Ishikawa (cell line): ENCODE measurements around the gene MACROD2.

Experiments used
- CEBPB ChIP-seq: IDR thresholded peaks from 2 replicates; pipeline ENCODE4 v1.6.1; 2012
- EGR1 ChIP-seq: IDR thresholded peaks from 2 replicates; pipeline ENCODE4 v1.6.1; 2012
- EP300 ChIP-seq: IDR thresholded peaks from 2 replicates; pipeline ENCODE4 v1.6.1; 2012; ENCODE audit warnings: borderline replicate concordance
- NFIC ChIP-seq: IDR thresholded peaks from 2 replicates; pipeline ENCODE4 v1.6.1; 2012
- RAD21 ChIP-seq: IDR thresholded peaks from 2 replicates; pipeline ENCODE4 v1.6.1; 2012; ENCODE audit warnings: low read depth

- TF ChIP-seq NFIC = no peak
- TF ChIP-seq EGR1 = no peak
- no peak for TF ChIP-seq RAD21
- TF ChIP-seq CEBPB = no peak
- no peak for TF ChIP-seq EP300
These were observed 620.7 kb downstream of the MACROD2 start for GRCh38 chr20:14616003-14616402.
